Renal cortical epithelial cell (primary cell): ENCODE results near the gene NME5. TPM values are rescaled to one million over a fixed set of nuclear protein-coding genes. Genes with fewer than 3 reads are reported as not detected.

Source experiments
- DNase-seq: peaks from one replicate; pipeline ENCODE4 v3.0.0-alpha.2; 2011; ENCODE audit warnings: low read depth
- total RNA-seq: library from RNA; depleted of rRNA; stranded (reverse); fragments of >200 nt; gene quantifications from 2 replicates; pipeline ENCODE4 v1.2.3, GENCODE V29; 2014

Gene NME5
- total RNA-seq, 1 donor from 2014 or later, result 17.1 TPM

DNA sequence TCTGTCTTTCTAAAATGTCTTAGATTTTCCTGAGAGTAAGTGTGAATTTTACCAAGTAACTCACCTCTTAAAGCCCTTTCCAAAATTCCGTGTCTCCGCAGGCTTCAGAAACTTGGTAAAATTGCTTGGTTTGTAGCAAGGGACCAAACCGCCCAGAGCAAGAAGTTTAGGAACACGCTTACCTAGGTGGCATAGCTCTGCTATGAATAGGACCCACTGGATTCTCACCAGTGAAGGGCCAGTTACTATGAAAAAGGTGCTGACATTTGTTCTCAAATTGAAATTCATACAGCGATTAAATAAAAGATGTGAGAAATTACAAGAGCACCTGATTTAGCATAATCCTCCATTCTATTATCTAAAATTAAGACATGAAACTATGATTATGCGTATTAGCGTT, 6.7 kb downstream of the NME5 start:
- DNase-seq, result no peak

- no peak for DNase-seq
These were observed 9.9 kb downstream of the NME5 start for GRCh38 chr5:138129347-138129746.

DNA sequence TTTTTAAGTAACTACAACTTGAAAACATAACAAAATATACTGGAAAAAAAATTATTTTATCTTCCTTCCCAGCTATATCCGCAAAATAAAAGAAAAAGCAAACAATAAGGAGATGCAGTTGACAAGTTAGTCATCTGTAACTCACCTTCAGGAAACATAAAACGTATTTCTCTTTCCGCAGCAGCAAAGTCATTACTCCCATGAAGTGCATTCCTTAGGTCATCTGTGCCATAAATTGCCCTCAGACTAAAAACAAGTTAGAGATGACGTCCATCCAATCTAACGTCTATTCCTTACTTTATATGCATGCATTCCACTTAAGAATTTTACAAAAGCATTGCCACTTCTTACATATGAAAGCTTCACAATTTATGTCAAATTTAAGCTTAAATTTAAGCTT, 10.9 kb downstream of the NME5 start:
- DNase-seq, result no peak

DNA sequence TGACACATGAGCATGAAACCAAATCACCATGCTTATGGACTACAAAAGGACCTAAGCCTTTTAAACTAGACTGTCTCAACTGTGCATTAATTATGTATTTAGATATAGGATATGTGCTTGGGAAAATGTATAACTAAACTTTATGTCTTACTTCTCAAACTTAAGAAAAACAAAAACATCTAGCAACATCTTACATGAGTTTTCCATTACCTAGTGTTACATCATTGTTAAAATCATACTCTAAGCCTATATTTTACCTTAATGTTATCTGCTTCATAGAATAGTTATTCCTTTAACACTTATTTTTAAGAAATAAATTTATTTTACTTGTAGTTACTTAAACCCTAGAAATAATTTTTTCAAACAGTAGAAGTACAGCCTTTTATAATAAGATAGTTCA, 24.0 kb downstream of the NME5 start:
- no peak for DNase-seq

DNA sequence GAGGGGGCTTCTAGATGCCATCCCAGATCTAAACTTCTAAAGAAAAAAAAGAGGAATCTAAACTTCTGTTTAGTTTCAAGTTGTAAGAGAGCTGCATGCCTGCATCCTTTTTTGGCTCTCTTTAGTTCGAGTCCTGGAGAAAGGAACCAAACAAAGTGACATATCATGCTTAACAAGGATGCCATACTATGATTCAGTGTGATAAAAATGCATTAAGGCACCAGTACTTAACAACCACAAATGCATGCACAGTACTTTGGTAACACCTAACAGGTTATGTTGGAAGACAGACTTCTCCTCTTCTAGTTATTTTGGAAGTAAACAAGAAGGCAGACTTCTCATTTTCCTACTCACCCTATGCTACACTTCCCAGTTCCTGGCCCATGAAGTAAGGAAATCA, 27.3 kb downstream of the NME5 start:
- DNase-seq, result peak; percentile 44

- no peak for DNase-seq
These were observed 28.0 kb downstream of the NME5 start for GRCh38 chr5:138111181-138111580.

DNA sequence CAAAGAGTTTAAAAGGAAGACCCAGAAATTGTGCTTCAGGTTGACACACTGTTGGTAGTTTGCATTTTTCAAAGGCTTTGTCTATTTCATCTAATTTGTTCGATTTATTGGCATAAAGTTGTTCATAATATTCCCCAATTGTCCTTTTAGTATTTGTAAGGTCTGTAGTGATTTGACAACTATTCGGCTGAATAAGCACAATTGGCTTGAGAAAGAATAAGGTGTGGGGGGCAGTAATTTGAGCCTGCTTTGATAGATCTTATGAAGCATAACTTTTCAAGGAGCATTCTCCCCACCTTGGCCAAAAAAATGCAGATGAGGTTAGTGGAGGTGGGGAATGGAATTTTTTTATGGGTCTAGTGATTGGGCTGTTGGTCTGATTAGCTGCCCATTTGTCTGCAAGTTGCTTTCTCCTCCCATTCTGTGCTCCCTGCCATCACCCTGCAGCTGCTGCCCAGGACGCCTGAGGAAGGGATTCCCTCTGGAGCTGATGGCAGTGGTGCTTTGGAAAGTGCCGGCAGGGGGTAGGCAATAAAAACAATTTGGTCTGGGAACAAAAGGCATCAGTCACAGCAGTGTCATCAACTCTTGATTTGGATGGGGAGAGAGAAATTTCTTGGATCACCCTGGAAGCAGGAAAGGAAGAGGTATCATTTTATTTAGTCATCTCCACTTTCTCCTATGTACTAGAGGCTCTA, 28.8 kb downstream of the NME5 start:
- no peak for DNase-seq

DNA sequence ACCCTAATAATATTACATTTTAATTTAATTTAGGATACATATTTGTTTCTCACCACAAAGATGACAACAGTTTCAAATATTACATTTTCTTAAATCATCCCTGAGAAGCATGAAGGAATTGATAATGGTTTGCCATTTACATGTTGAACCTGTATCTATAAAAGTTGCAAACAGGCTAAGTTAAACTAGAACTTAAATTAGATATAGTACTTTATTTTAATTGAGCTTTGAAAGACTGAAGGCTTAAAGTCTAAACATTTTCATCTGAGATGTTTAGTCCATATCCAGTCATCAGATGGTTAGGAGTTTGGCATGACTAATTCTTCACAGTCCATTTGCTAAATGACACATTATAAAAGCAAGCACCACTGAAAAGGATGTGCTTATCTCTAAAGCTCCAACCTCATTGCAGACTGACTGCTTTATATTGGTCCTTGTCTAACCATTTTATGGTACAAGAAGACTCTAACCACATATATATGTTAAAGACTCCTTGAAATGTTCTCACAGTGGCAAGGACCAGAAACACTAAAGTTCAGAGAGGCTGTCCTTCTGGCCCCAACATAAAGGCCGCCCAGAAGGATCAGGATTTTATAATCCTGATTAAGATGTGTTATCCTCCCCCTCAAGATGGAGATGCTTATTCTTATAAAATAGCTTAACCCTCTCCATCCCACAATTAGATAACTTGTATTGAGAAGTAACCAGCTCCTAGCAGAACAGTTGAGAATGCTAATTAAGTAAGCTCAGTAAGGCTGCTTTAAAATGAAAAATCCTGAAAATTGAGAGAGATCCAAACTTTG, 29.6 kb downstream of the NME5 start:
- DNase-seq, result peak; percentile 47

DNA sequence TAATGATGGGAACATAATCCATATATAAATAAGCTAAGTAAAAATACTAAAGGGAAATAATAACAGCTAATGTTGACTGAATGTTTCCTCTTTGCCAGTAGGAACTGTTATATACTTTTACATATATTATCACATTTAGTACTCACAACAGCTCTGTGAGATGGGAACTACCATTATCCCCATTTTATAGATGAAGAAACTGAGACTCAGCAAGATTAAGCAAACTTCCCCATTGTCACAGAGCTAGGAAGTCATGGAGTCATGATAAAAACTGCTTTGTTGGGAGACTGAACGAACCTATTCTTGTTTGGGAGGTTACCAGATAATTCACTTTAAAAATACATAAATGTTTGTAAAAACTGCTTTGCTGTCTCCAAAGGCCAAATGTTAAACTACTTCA, 32.0 kb downstream of the NME5 start:
- DNase-seq, result no peak

DNA sequence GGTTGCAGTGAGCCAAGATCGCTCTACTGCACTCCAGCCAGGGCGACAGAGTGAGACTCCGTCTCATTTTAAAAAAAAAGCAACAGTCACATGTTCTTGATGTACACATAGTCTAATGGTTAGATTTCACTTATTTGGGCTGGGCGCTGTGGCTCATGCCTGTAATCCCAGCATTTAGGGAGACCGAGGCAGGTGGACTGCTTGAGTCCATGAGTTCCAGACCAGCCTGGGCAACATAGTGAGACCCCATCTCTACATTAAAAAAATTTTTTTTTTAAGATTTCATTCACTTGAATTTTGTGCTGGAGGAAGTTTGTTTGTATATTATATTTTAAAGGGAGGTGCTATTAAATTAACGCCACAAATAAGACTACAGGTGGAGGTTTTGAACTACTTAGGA, 33.5 kb downstream of the NME5 start:
- no peak for DNase-seq

DNA sequence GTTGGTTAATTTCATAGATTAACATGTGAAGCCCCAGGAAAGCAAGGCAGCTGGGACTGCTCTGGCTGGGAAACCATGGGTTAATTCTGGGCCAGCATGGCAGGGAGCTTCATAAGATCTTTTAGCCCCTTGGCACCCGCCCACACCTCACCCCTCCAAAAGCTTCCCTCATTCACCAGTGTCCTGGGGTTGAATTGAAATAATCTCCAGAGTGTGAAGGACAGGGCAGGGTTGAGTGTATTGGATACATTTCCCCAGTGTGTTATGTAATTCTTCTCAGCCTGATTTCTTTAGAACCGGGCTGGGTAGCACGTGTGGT, 36.0 kb downstream of the NME5 start:
- no peak for DNase-seq

DNA sequence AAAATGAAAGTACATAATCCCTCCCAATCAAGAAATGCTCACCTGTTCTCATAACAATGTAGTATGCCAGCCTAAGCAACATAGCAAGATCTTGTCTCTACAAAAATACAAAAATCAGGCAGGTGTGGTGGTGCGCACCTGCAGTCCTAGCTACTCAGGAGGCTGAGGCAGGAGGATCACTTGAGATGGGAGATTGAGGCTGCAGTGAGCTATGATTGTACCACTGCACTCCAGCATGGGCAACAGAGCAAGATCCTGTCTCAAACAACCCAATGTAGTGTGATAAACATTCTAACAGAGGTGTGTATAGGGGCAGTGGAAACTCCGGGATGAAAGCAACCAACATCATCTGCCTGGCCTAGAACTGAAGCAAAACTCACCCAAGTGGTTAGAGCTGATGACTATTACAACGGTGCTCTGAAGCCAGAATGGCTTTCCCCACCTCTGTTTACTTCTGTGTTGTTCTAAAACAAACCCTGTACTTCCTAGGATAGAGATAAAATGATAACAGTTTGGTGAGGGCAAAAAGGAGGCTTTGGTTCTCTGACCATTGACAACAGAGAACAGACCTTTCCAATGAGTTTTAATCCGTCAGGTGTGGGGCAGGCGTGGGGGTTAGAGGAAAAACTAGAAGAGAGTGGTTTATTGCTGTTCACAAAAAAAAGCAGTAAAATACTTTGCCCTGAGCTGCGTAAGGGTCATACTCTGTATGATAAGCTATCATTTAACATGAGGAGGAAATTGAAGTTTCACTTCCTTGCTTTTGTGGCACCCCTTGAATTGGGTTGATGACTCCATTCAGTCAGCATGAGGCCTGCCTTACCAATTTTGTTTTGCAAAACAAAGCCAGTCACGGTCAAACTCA, 36.5 kb downstream of the NME5 start:
- DNase-seq, result no peak

GRCh38 chr5:138096997-138097828, 42.0 kb downstream of the NME5 start:
- DNase-seq, result no peak

DNA sequence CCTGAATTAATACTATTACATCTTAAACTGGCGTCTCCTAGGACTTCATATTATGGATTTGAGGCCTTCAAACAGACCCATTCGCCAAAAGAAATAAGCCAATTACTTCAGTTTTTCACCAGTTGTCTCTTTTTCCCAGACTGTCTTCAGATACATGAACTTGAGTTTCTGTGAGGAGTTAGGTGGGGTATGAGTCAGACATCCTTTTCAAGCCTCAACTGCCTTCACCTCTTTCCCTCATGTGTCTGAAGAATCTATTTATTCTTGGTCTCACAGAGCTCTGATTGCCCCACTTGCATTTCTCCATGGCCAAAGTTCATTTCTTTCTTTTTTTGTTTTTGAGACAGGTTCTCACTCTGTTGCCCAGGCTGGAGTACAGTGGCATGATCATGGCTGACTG, 42.9 kb downstream of the NME5 start:
- DNase-seq, result peak; percentile 46

- DNase-seq, result no peak
These were observed 43.9 kb downstream of the NME5 start for GRCh38 chr5:138095100-138095907.

- no peak for DNase-seq
These were observed 46.2 kb downstream of the NME5 start for GRCh38 chr5:138093036-138093435.

DNA sequence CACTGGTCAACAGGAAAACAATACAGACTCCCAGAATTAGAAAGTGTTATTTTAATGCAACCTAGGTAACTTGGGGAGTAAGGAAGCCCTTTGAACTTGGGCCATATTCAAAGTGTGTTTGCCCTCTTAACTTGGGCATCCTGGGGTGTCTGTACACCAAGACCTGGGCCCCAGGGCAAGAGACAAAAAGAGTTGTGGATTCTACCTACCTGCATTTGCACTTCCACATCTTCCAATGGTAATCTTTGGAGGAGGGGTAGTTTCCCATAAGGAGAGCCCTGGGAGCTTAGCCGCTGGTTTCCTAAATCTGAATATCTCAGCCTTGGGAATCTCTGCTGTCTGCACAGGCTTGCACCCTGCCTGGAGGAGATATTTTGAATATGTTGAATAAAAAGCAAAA, 46.9 kb downstream of the NME5 start:
- DNase-seq, result no peak

DNA sequence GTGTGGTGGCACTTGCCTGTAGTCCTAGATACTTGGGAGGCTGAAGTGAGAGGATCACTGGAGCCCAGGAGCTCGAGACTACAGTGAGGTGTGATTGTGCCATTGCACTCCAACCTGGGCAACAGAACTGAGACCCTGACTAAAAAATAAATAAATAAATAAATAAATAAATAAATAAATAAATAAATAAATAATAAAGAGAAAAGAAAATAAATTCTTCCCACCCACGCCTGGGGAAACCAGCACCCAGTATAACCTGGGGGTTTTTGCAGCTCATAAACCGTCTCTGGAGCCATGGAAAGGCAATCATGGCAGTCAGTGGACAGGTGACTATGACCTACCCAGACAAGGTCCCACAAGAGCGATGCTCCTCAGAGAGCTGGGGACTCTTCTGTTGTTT, 47.5 kb downstream of the NME5 start:
- no peak for DNase-seq

DNA sequence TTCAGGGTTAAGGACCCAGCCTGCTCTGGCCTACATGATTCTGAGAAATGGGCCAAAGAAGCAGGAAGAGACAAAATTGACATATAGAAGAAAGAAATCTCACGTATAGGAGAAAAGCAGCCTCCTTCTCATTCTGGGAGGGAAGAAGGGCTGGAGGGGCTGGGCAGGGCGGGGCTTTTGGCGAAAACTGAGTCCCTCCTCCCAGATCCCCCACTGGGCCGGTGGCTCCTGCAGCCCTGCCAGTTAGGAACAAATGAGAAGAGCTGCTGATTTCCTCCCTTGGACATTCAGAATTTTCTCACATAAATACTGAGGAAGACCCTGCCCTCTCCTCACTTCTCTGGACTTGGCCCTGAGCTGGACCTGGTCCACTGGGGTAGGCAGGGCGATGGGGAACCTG, 55.5 kb downstream of the NME5 start, which contains the start of gene WNT8A:
Gene WNT8A (plus strand): TSS at position 332 of the 400 bp plus-strand sequence. CDS start 95 bp downstream, outside the sequence.
- no peak for DNase-seq

GRCh38 chr5:138082033-138082432, 57.2 kb downstream of the NME5 start:
- no peak for DNase-seq
